ENCODE results near the gene CRHR1.

DNA sequence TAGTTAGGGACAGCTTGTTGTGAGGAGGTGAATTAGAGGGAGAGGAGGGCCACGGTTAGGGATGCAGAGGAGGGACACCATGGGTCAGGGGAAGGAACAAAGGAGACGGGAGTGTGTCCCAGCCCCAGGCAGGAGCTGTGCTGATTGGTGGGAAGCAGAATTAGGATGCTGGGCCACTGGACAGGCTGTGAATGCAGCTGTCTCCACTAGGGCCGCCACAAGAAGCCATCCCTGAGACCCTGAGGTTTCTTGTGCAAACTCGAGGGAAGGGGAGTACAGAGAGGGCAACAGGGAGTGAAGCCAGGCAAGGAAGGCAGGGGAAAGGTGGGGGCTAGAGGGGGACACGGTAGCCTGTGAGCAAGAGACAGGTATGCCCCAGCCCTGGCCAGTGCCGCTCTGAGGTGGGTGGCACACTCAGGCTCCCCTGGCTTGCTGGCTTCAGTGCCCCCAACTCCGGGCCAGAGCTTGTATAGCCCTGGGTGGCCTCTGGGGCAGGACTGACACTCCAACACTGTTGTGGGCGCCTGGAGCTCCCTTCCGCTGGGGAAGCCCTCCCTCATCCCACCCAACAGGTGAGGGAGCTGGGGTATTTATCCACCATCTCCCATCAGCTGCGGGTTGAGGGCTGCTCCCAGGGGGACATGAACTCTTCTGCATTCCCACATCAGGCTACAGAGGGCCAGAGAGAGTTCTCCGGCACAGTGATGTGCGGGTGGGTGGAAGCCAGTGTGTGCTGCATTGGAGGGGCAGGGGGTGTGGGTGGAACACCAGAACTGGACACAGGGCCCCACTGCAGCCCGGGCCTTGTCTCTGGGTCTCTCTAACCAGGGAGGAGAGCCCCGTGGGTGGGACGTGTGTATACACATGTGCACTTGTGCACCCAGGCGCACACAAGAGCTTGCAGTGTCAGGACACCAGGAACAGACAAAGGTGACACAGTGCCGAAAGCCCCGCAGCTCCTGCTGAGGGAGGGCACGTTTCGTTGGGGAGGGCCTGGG is 52.2 kb downstream of the CRHR1 start:
- TF ChIP-seq, protein P1, sequence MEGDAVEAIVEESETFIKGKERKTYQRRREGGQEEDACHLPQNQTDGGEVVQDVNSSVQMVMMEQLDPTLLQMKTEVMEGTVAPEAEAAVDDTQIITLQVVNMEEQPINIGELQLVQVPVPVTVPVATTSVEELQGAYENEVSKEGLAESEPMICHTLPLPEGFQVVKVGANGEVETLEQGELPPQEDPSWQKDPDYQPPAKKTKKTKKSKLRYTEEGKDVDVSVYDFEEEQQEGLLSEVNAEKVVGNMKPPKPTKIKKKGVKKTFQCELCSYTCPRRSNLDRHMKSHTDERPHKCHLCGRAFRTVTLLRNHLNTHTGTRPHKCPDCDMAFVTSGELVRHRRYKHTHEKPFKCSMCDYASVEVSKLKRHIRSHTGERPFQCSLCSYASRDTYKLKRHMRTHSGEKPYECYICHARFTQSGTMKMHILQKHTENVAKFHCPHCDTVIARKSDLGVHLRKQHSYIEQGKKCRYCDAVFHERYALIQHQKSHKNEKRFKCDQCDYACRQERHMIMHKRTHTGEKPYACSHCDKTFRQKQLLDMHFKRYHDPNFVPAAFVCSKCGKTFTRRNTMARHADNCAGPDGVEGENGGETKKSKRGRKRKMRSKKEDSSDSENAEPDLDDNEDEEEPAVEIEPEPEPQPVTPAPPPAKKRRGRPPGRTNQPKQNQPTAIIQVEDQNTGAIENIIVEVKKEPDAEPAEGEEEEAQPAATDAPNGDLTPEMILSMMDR (IDR thresholded peaks at IDR 0.05; ENCODE audit: insufficient read depth, low read length, poor library complexity, severe bottlenecking), result no peak
- no peak for TF ChIP-seq EZH2phosphoT487 (conservative IDR thresholded peaks at IDR 0.05; ENCODE audit: low read length)
